ENCODE measurements around the gene GAS2. TPM values are rescaled to one million over a fixed set of nuclear protein-coding genes. Genes with fewer than 3 reads are reported as not detected.

GAS2 gene
- polyA plus RNA-seq, 1 of the 3 experiments (the other 2 are of a cell fraction) = 0.72 TPM

GRCh38 chr11:22713336-22713735 is 46.9 kb downstream of the GAS2 start:
- H3K9ac ChIP-seq = no peak overlapping the region
- DNase-seq = no peak
- no peaks in the 10 kb centered on the region for H3K79me2 ChIP-seq (ENCODE audit: insufficient read depth)
- H2AFZ ChIP-seq (ENCODE audit: low read depth) = no peak overlapping the region
- H3K27ac ChIP-seq (ENCODE audit: low read depth in 2 of 2, low read length in 1 of 2) = no peak overlapping the region
- TF ChIP-seq JUND (IDR thresholded peaks at IDR 0.05) (no peak), SMC3 (IDR thresholded peaks at IDR 0.05; ENCODE audit: low read depth, low read length) (no peak), REST (IDR thresholded peaks at IDR 0.05; ENCODE audit: low read depth, low read length) (no peak), ELF1 (IDR thresholded peaks at IDR 0.05) (no peak), POLR2AphosphoS5 (IDR thresholded peaks at IDR 0.05; ENCODE audit: low read depth, low read length) (no peak), RFX5 (IDR thresholded peaks at IDR 0.05; ENCODE audit: low read length) (no peak), RAD21 (IDR thresholded peaks at IDR 0.05; ENCODE audit: low read length) (no peak), NFIC (IDR thresholded peaks at IDR 0.05; ENCODE audit: borderline replicate concordance) (no peak), RCOR1 (IDR thresholded peaks at IDR 0.05; ENCODE audit: low read length) (no peak), TCF12 (IDR thresholded peaks at IDR 0.05) (no peak), FOSL2 (IDR thresholded peaks at IDR 0.05; ENCODE audit: borderline replicate concordance, low read depth) (no peak), ZBTB33 (IDR thresholded peaks at IDR 0.05; ENCODE audit: borderline replicate concordance, low read depth) (no peak), CTCF (IDR thresholded peaks at IDR 0.05) (no peak), MXI1 (IDR thresholded peaks at IDR 0.05; ENCODE audit: low read depth, low read length) (no peak), SIN3A (IDR thresholded peaks at IDR 0.05; ENCODE audit: borderline replicate concordance, low read depth, low read length) (no peak), MEF2A (IDR thresholded peaks at IDR 0.05; ENCODE audit: borderline replicate concordance, low read depth) (no peak), MAX (IDR thresholded peaks at IDR 0.05; ENCODE audit: low read depth) (no peak), FOXM1 (IDR thresholded peaks at IDR 0.05; ENCODE audit: low read depth) (no peak), EP300 (IDR thresholded peaks at IDR 0.05; ENCODE audit: borderline replicate concordance in 1 of 2, low read depth in 1 of 2, low read length in 1 of 2) (no peak)
- no peaks in the 10 kb centered on the region for H4K20me1 ChIP-seq (ENCODE audit: insufficient read depth)
- H3K9me3 ChIP-seq = no peaks in the 10 kb centered on the region
- ChIA-PET CTCF (interaction anchor here (1.2 to 1.5 kb wide), 3 partner anchors 14 to 88 kb away, joined by 3 read pairs; partner anchors contain the start of gene FANCF), POLR2A (no interaction called here)
- H3K4me2 ChIP-seq = no peak overlapping the region
- WGBS (ENCODE audit: low lambda C conversion rate) = 12% methylated on average over 1 of the region's 1 CpG
- no peak overlapping the region for H3K4me3 ChIP-seq (ENCODE audit: low read depth in 2 of 2, low read length in 1 of 2)
- H3K4me1 ChIP-seq (ENCODE audit: control insufficient read depth in 1 of 2, insufficient read depth in 2 of 2, low read depth in 1 of 2, low read length in 1 of 2) = peaks cover 0 to 11% of the 10 kb centered on the region in 2 experiments; a peak in 1 of 4 replicates
- H3K36me3 ChIP-seq (replicated peaks in 1 of 2; ENCODE audit: control insufficient read depth in 1 of 2, insufficient read depth in 2 of 2, low read length in 1 of 2) = no peaks in the 10 kb centered on the region
- H3K27me3 ChIP-seq (ENCODE audit: insufficient read depth) = no peaks in the 10 kb centered on the region
- no peaks in the 10 kb centered on the region for H3K9me2 ChIP-seq
- H3F3A ChIP-seq (replicated peaks; ENCODE audit: insufficient read depth) = no peaks in the 10 kb centered on the region

All from SK-N-SH (cell line).